Measurements from ENCODE around the gene ARMC6.

DNA sequence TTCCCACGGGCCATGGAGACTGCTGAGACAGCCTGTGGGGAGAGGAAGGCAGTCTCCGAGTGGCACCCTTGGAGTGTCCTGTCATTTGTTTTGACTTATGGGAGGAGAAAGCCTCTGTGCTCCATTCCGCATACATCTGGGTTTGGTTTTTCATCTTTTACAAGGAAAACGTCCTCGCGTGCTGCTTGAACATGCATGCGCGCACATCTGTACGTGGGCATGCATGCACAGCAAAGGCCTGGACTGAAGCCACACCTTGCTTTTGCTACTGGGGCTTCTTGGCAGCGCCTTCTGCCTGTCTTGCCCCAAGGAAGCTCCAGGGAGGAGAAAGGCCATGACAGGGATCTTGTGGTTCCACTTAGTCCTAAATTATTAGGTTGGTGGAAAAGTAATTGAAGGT is 44.1 kb upstream of the ARMC6 start:
- TF ChIP-seq CTCF (IDR thresholded peaks at IDR 0.05), result no peak
- TF ChIP-seq POLR2A (IDR thresholded peaks at IDR 0.05), result no peak
